Karpas-422 (cell line): ENCODE data around the gene SLC16A14. TPM values are rescaled to one million over a fixed set of nuclear protein-coding genes. Genes with fewer than 3 reads are reported as not detected.

Experiments used
- DNase-seq: peaks from one replicate; pipeline ENCODE4 v3.0.0-alpha.2; 2015
- H2AFZ ChIP-seq: fragments of 200-600 bp; sonication (generic); 2 replicates; pipeline ENCODE4 v1.6.1; 2014; ENCODE audit warnings: antibody characterized with exemption, low read length, mixed read lengths
- H3K27ac ChIP-seq: fragments of 200-600 bp; sonication (generic); 2 replicates; pipeline ENCODE4 v1.5.1; 2014; ENCODE audit warnings: mild to moderate bottlenecking, low read length, moderate library complexity
- H3K27me3 ChIP-seq: fragments of 200-600 bp; sonication (generic); 2 replicates; pipeline ENCODE4 v1.6.1; 2014; ENCODE audit warnings: low read length, mixed read lengths
- H3K36me3 ChIP-seq: fragments of 200-600 bp; sonication (generic); 2 replicates; pipeline ENCODE4 v1.6.1; 2014; ENCODE audit warnings: low read length, mixed read lengths; ENCODE audit not compliant: insufficient read depth
- H3K4me1 ChIP-seq: fragments of 200-600 bp; sonication (generic); 2 replicates; pipeline ENCODE4 v1.6.1; 2014; ENCODE audit warnings: mild to moderate bottlenecking, low read length, mixed read lengths
- H3K4me2 ChIP-seq: fragments of 200-600 bp; sonication (generic); 2 replicates; pipeline ENCODE4 v1.6.1; 2014; ENCODE audit warnings: low read length, low read depth, mild to moderate bottlenecking; ENCODE audit not compliant: poor library complexity, severe bottlenecking
- H3K4me3 ChIP-seq: fragments of 200-600 bp; sonication (generic); 2 replicates; pipeline ENCODE4 v1.5.1; 2014; ENCODE audit warnings: mild to moderate bottlenecking, antibody characterized with exemption, low read length, mixed read lengths
- H3K79me2 ChIP-seq: fragments of 200-600 bp; sonication (generic); 2 replicates; pipeline ENCODE4 v1.6.1; 2014; ENCODE audit warnings: mild to moderate bottlenecking, low read length, mixed read lengths
- H3K9ac ChIP-seq: fragments of 200-600 bp; sonication (generic); 2 replicates; pipeline ENCODE4 v1.6.0; 2014; ENCODE audit warnings: low read length
- H3K9me2 ChIP-seq: fragments of 200-600 bp; sonication (generic), shearing (Covaris generic); replicated peaks from 2 replicates; pipeline ENCODE4 v1.6.0; 2014; ENCODE audit warnings: mild to moderate bottlenecking, low read length, moderate library complexity; ENCODE audit not compliant: insufficient read depth
- H3K9me3 ChIP-seq: fragments of 300-700, 200-600 bp; sonication (generic); 2 replicates; pipeline ENCODE4 v1.6.1; 2014; ENCODE audit warnings: low read length, mixed read lengths
- H4K20me1 ChIP-seq: fragments of 200-600 bp; sonication (generic); 2 replicates; pipeline ENCODE4 v1.6.1; 2014; ENCODE audit warnings: mild to moderate bottlenecking, antibody characterized with exemption, low read length, low read depth; ENCODE audit not compliant: insufficient read depth
- total RNA-seq: library from RNA; depleted of rRNA; stranded (reverse); fragments of >200 nt; shearing (Covaris generic); gene quantifications from 2 replicates; pipeline ENCODE4 v1.2.3, GENCODE V29; 2014; ENCODE audit warnings: low replicate concordance

Gene SLC16A14
- total RNA-seq, 1 experiment from 2014 or later: 0.15 TPM

DNA sequence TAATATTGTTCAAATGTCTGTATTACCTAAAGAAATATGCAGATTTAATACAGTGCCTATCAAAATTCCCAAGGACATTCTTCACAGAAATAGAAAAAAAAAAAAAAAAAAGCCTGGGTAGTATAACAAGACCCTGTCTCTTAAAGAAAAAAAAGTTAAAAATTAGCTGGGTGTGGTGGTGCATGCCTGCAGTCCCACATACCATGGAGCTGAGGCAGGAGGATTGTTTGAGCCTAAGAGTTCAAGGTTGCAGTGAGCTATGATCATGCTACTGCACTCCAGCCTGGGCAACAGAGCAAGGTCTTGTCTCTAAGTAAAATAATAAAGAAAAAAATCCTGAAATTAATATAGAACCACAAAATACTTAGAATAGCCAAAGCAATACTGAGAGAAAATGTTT is 51.9 kb downstream of the SLC16A14 start:
- Histone ChIP-seq H3K4me3 (no peak overlapping the region), H2AFZ (no peak overlapping the region), H3K36me3 (no peaks in the 10 kb centered on the region), H3K4me1 (no peaks in the 10 kb centered on the region), H4K20me1 (no peaks in the 10 kb centered on the region), H3K27me3 (no peaks in the 10 kb centered on the region), H3K9me3 (no peaks in the 10 kb centered on the region), H3K9me2 (no peaks in the 10 kb centered on the region), H3K4me2 (no peak overlapping the region), H3K27ac (no peak overlapping the region), H3K9ac (no peak overlapping the region), H3K79me2 (no peaks in the 10 kb centered on the region)
- no peak for DNase-seq

DNA sequence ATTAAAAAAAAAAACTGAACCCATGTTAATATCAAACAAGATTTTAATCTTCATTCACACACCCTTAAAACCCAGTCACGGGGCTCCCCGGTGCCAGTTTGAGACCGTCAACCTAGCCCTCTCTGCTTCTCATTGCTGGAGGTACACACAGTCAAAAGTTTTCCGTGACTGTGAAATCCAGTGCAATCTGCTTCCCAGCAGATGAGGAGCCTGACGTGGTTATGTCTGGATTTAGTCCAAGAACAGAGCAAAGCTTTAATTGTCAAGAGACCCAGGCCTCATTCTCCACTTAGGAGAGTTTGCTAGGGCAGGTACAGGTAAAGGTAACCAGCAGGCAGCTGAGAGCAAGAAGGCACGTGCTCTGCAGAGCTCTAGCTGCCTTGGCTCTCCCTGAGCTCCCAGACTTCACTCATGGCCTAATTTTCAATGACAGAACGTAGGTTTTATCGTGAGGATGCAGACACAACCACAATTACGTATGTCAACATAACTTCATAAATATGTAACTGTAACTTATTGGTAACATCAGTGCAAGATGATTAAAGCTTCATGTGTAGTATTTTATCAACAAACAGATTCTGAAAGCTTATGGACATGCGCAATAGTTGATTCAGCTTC is 56.3 kb downstream of the SLC16A14 start:
- no peaks in the 10 kb centered on the region for H3K79me2 ChIP-seq
- H3K27ac ChIP-seq: no peak overlapping the region
- H4K20me1 ChIP-seq: no peaks in the 10 kb centered on the region
- H3K36me3 ChIP-seq: no peaks in the 10 kb centered on the region
- H2AFZ ChIP-seq: no peak overlapping the region
- no peaks in the 10 kb centered on the region for H3K27me3 ChIP-seq
- no peak overlapping the region for H3K9ac ChIP-seq
- no peak overlapping the region for H3K4me2 ChIP-seq
- peaks cover 8% of the 10 kb centered on the region for H3K4me1 ChIP-seq
- H3K9me2 ChIP-seq: no peaks in the 10 kb centered on the region
- no peak overlapping the region for H3K4me3 ChIP-seq
- no peak for DNase-seq
- H3K9me3 ChIP-seq: no peaks in the 10 kb centered on the region

DNA sequence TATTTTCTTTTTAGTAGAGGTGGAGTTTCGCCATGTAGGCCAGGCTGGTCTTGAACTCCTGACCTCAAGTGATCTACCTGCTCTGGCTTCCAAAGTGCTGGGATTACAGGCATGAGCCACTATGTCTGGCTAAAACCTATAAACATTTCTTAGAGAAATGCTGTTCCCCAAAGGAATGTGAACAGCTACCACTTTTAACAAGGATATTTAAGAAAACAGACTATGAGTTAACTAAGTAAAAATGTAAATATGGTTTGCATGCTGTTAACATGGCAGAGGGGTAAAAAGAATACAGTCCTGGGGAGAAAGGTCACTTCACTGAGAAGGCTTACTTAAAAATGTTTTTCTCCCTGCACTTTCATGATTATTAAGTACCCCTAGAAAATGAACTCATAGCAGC is 57.1 kb downstream of the SLC16A14 start:
- no peak overlapping the region for H3K9ac ChIP-seq

DNA sequence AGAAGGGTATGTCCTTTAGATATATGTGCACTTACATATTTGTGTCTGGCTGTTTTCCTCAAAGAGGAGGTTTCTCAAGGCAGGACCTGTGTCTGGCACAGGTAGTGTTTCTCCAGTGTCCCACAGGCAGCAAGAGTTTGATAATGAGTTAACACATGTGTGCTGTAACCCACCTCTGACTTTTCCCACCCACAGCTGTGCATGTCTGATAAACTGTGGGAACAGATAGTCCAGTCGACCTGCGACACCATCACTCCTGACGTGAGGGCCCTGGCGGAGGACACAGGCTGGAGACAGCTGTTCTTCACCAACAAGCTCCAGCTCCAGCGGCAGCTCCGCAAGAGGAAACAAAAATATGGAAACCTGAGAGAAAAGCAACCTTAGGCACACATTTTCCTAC is 58.2 kb downstream of the SLC16A14 start:
- H3K4me1 ChIP-seq: peaks cover 8% of the 10 kb centered on the region
- DNase-seq: no peak
- H3K27me3 ChIP-seq: no peaks in the 10 kb centered on the region
- no peaks in the 10 kb centered on the region for H3K9me3 ChIP-seq
- H3K4me2 ChIP-seq: no peak overlapping the region
- H3K79me2 ChIP-seq: no peaks in the 10 kb centered on the region
- H3K9ac ChIP-seq: no peak overlapping the region
- no peak overlapping the region for H3K4me3 ChIP-seq
- H3K9me2 ChIP-seq: no peaks in the 10 kb centered on the region
- H2AFZ ChIP-seq: no peak overlapping the region
- H3K27ac ChIP-seq: no peak overlapping the region
- no peaks in the 10 kb centered on the region for H3K36me3 ChIP-seq
- no peaks in the 10 kb centered on the region for H4K20me1 ChIP-seq

More for the DNA sequence above, 57.1 kb downstream of the SLC16A14 start:
- Histone ChIP-seq H3K79me2 (no peaks in the 10 kb centered on the region), H3K27ac (no peak overlapping the region), H3K4me2 (no peak overlapping the region), H3K9me3 (no peaks in the 10 kb centered on the region), H3K9me2 (no peaks in the 10 kb centered on the region), H3K27me3 (no peaks in the 10 kb centered on the region), H3K36me3 (no peaks in the 10 kb centered on the region), H3K4me3 (no peak overlapping the region), H4K20me1 (no peaks in the 10 kb centered on the region), H2AFZ (no peak overlapping the region), H3K4me1 (peaks cover 8% of the 10 kb centered on the region)
- DNase-seq: no peak

GRCh38 chr2:230008708-230009066 is 60.0 kb downstream of the SLC16A14 start:
- Histone ChIP-seq H3K4me2 (peak overlapping the region; percentile 16), H3K9me3 (no peaks in the 10 kb centered on the region), H3K79me2 (no peaks in the 10 kb centered on the region), H3K4me3 (no peak overlapping the region), H3K9ac (no peak overlapping the region), H4K20me1 (no peaks in the 10 kb centered on the region), H2AFZ (no peak overlapping the region), H3K27me3 (no peaks in the 10 kb centered on the region), H3K27ac (no peak overlapping the region), H3K4me1 (peaks cover 8% of the 10 kb centered on the region), H3K36me3 (no peaks in the 10 kb centered on the region), H3K9me2 (no peaks in the 10 kb centered on the region)
- no peak for DNase-seq

GRCh38 chr2:230007931-230008707 is 60.6 kb downstream of the SLC16A14 start:
- no peaks in the 10 kb centered on the region for H3K27me3 ChIP-seq
- no peak overlapping the region for H3K9ac ChIP-seq
- H3K27ac ChIP-seq: no peak overlapping the region
- H3K4me2 ChIP-seq: peak overlapping the region; percentile 16
- no peaks in the 10 kb centered on the region for H3K9me2 ChIP-seq
- H3K4me3 ChIP-seq: no peak overlapping the region
- peak; percentile 86 for DNase-seq
- peaks cover 8% of the 10 kb centered on the region for H3K4me1 ChIP-seq
- no peaks in the 10 kb centered on the region for H4K20me1 ChIP-seq
- H2AFZ ChIP-seq: no peak overlapping the region
- H3K9me3 ChIP-seq: no peaks in the 10 kb centered on the region
- H3K36me3 ChIP-seq: no peaks in the 10 kb centered on the region
- no peaks in the 10 kb centered on the region for H3K79me2 ChIP-seq

GRCh38 chr2:230000118-230000841 is 68.4 kb downstream of the SLC16A14 start:
- no peak for DNase-seq
- Histone ChIP-seq H3K9me3 (no peaks in the 10 kb centered on the region), H3K4me1 (peaks cover 4% of the 10 kb centered on the region), H3K27ac (no peak overlapping the region), H3K36me3 (no peaks in the 10 kb centered on the region), H3K27me3 (no peaks in the 10 kb centered on the region), H3K9ac (0 out of 2 replicates have a peak overlapping the region, but pooled peaks have one; percentile 20), H3K9me2 (no peaks in the 10 kb centered on the region), H3K4me3 (no peak overlapping the region), H3K4me2 (peak overlapping the region; percentile 44), H4K20me1 (no peaks in the 10 kb centered on the region), H3K79me2 (no peaks in the 10 kb centered on the region), H2AFZ (peak overlapping the region; percentile 87; the same call in 1 of the 2 replicates)

GRCh38 chr2:229997565-229997964 is 71.2 kb downstream of the SLC16A14 start:
- H3K9me3 ChIP-seq: no peaks in the 10 kb centered on the region
- H3K36me3 ChIP-seq: no peaks in the 10 kb centered on the region
- H3K9me2 ChIP-seq: no peaks in the 10 kb centered on the region
- H2AFZ ChIP-seq: no peak overlapping the region
- no peak overlapping the region for H3K9ac ChIP-seq
- DNase-seq: no peak
- no peaks in the 10 kb centered on the region for H4K20me1 ChIP-seq
- no peak overlapping the region for H3K4me2 ChIP-seq
- H3K79me2 ChIP-seq: no peaks in the 10 kb centered on the region
- H3K4me3 ChIP-seq: no peak overlapping the region
- H3K4me1 ChIP-seq: peaks cover 4% of the 10 kb centered on the region
- no peaks in the 10 kb centered on the region for H3K27me3 ChIP-seq
- H3K27ac ChIP-seq: no peak overlapping the region
